ENCODE data around the gene PAPOLB. TPM values are rescaled to one million over a fixed set of nuclear protein-coding genes. Genes with fewer than 3 reads are reported as not detected.

The PAPOLB gene
- total and polyA plus RNA-seq, 7 donors, result 0.01 to 0.11 TPM; not detected in 5

- TF ChIP-seq, protein P1, sequence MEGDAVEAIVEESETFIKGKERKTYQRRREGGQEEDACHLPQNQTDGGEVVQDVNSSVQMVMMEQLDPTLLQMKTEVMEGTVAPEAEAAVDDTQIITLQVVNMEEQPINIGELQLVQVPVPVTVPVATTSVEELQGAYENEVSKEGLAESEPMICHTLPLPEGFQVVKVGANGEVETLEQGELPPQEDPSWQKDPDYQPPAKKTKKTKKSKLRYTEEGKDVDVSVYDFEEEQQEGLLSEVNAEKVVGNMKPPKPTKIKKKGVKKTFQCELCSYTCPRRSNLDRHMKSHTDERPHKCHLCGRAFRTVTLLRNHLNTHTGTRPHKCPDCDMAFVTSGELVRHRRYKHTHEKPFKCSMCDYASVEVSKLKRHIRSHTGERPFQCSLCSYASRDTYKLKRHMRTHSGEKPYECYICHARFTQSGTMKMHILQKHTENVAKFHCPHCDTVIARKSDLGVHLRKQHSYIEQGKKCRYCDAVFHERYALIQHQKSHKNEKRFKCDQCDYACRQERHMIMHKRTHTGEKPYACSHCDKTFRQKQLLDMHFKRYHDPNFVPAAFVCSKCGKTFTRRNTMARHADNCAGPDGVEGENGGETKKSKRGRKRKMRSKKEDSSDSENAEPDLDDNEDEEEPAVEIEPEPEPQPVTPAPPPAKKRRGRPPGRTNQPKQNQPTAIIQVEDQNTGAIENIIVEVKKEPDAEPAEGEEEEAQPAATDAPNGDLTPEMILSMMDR (IDR thresholded peaks at IDR 0.05), result no peak
- ATAC-seq, result peak in 1 of 4 donors; percentile 41
- Histone ChIP-seq H3K27ac (peak overlapping the region; percentile 30), H3K36me3 (ENCODE audit: insufficient read depth in 1 of 2, low read depth in 1 of 2) (no peaks in the 10 kb centered on the region), H3K4me1 (no peaks in the 10 kb centered on the region), H3K9me3 (no peaks in the 10 kb centered on the region), H3K27me3 (ENCODE audit: insufficient read depth in 3 of 3, low read length in 2 of 3) (peaks cover 0 to 16% (median 3%) of the 10 kb centered on the region in 3 donors), H3K4me3 (no peak overlapping the region)
- intact Hi-C loops (cut with DNase I), result no loop called here
- WGBS, 3 donors, result 61 to 65% (median 61%) methylated on average over 39 of the region's 39 CpGs
- DNase-seq, result peak; percentile 44 to 62
Measured at GRCh38 chr7:4819560-4820404, 42.0 kb downstream of the PAPOLB start.

GRCh38 chr7:4818000-4818794 lies 43.6 kb downstream of the PAPOLB start:
- TF ChIP-seq, protein P1 (IDR thresholded peaks at IDR 0.05), result no peak
- no peak overlapping the region for H3K27ac ChIP-seq
- H3K4me3 ChIP-seq, result no peak overlapping the region
- H3K4me1 ChIP-seq, result no peaks in the 10 kb centered on the region
- H3K9me3 ChIP-seq, result no peaks in the 10 kb centered on the region
- WGBS, 3 donors, result 69 to 86% (median 78%) methylated on average over 24 to 32 of the region's 32 CpGs
- H3K27me3 ChIP-seq (ENCODE audit: insufficient read depth in 3 of 3, low read length in 2 of 3), result peaks cover 0 to 16% (median 3%) of the 10 kb centered on the region in 3 donors
- no peak for ATAC-seq
- intact Hi-C loops (cut with DNase I), result no loop called here
- DNase-seq, result peak in 1 of 2 donors; percentile 36
- no peaks in the 10 kb centered on the region for H3K36me3 ChIP-seq (ENCODE audit: insufficient read depth in 1 of 2, low read depth in 1 of 2)

DNA sequence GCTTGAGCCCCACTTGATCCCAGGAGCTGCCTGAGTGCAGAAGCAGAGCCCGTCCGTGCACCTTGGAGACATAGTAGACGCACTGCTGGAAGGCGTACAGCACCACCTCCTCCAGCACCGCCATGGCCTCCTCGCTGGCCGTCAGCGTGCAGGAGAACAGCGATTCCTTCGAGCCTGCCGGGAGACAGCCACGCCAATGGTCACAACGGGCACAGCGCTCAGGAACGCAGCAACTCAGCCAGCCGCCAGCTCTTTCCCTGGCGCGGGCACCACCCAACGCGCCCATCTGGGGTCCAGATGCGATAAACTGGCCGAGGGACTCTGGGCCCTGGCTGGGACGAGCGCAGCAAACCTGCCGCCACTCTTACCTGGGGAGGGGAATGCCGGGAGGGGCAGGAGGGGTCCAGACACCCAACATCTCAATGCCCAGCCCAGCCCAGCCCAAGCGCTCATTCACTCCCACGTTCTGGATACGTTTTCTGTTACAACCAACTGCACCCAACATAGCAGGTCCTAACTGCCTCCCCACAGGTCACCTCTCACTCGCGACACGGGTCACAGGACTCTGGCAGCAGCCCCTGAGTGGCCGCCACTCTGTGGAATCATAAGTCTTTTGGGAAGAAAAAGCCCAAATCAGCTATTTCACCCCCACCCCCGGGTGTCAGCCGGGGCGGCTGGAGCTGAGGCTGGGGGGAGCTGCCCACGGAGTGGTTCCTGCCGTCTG lies 44.5 kb downstream of the PAPOLB start:
- peak in 1 of 2 donors; percentile 38 for DNase-seq
- Histone ChIP-seq H3K36me3 (ENCODE audit: insufficient read depth in 1 of 2, low read depth in 1 of 2) (no peaks in the 10 kb centered on the region), H3K27me3 (ENCODE audit: insufficient read depth in 3 of 3, low read length in 2 of 3) (peaks cover 0 to 21% (median 3%) of the 10 kb centered on the region in 3 donors), H3K4me1 (no peaks in the 10 kb centered on the region), H3K27ac (no peak overlapping the region), H3K9me3 (no peaks in the 10 kb centered on the region), H3K4me3 (no peak overlapping the region)
- 88 to 91% (median 89%) methylated on average over 37 to 38 of the region's 38 CpGs for WGBS, 3 donors
- intact Hi-C loops (cut with DNase I), result no loop called here
- TF ChIP-seq, protein P1 (IDR thresholded peaks at IDR 0.05), result no peak
- no peak for ATAC-seq

DNA sequence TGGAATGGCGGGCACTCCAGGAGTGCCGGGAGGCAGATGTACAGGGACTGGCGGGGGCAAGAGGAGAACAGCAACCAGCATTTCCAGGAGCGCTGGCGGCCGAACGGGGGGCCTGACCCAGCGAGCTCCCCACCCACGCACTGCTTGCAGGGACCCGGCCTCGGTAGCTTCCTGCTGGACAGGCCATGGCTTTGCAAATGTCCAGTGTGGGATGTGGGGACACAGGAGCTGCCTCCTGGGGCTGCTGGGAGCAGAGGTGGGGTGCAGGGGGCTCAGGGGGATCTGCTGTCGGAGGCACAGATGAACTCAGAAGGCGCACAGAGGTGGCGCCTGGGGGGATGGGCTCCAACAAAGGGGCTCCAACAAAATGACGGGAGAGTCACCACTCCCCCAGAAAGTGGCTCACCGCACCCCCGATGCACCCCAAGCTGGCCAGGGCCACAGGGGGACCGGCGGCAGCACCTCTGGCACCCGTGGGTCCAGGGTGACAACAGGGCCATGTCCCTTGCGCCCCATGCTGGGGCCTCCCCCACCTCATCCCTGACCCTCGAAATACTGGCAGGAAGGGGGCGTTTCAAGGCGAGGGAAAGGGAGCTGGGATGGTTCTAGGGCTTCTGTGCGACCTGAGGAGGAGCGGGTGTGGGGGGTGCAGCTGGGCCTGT lies 45.3 kb downstream of the PAPOLB start:
- Histone ChIP-seq H3K4me1 (no peaks in the 10 kb centered on the region), H3K4me3 (no peak overlapping the region), H3K36me3 (ENCODE audit: insufficient read depth in 1 of 2, low read depth in 1 of 2) (no peaks in the 10 kb centered on the region), H3K9me3 (no peaks in the 10 kb centered on the region), H3K27me3 (ENCODE audit: insufficient read depth in 3 of 3, low read length in 2 of 3) (peaks cover 0 to 15% (median 3%) of the 10 kb centered on the region in 3 donors), H3K27ac (no peak overlapping the region)
- TF ChIP-seq, protein P1 (IDR thresholded peaks at IDR 0.05), result no peak
- ATAC-seq, result no peak
- 90 to 92% (median 90%) methylated on average over 24 to 26 of the region's 26 CpGs for WGBS, 3 donors
- intact Hi-C loops (cut with DNase I), result no loop called here
- DNase-seq, result peak in 1 of 2 donors; percentile 44
